Measurements from ENCODE around the gene ST13.
"Not testable (repeated sequence)": the region's sequence is repeated elsewhere in the genome, so short reads cannot be mapped to it uniquely, and the experiment has no call there.

ST13 gene

GRCh38 chr22:40799008-40799407, 57.4 kb downstream of the ST13 start:
- Histone ChIP-seq H3K4me3 (no peak overlapping the region), H3K27ac (no peak overlapping the region)

- Histone ChIP-seq H3K4me3 (no peak overlapping the region), H3K27ac (no peak overlapping the region)
Measured at GRCh38 chr22:40797427-40797826, 59.0 kb downstream of the ST13 start.

- H3K4me3 ChIP-seq, result no peak overlapping the region
- H3K27ac ChIP-seq, result no peak overlapping the region
Measured at GRCh38 chr22:40792451-40792850, 64.0 kb downstream of the ST13 start.

- H3K27ac ChIP-seq, result no peak overlapping the region
- no peak overlapping the region for H3K4me3 ChIP-seq
Measured at GRCh38 chr22:40791241-40791640, 65.2 kb downstream of the ST13 start.

- Histone ChIP-seq H3K27ac (no peak overlapping the region), H3K4me3 (no peak overlapping the region)
Measured at GRCh38 chr22:40789131-40789530, 67.3 kb downstream of the ST13 start.

- H3K4me3 ChIP-seq, result no peak overlapping the region
- no peak overlapping the region for H3K27ac ChIP-seq
Measured at GRCh38 chr22:40782521-40782920, 73.9 kb downstream of the ST13 start.

GRCh38 chr22:40781749-40782148, 74.7 kb downstream of the ST13 start:
- H3K27ac ChIP-seq, H3K4me3 ChIP-seq: not testable (repeated sequence)
